MM.1S (cell line): ENCODE results near the gene RFX2.

Experiments used
- DNase-seq: peaks from one replicate; pipeline ENCODE4 v3.0.0-alpha.2; 2015
- H2AFZ ChIP-seq: fragments of 300-600 bp; sonication (generic); 2 replicates; pipeline ENCODE4 v1.6.0; 2016; ENCODE audit warnings: antibody characterized with exemption, low read length
- H3F3A ChIP-seq: fragments of 300-600 bp; sonication (generic); 2 replicates; pipeline ENCODE4 v1.6.1; 2016; ENCODE audit warnings: mild to moderate bottlenecking, antibody characterized with exemption, low read length, moderate library complexity, mixed read lengths; ENCODE audit not compliant: insufficient read depth
- H3K27ac ChIP-seq: fragments of 300-600 bp; sonication (generic); 2 replicates; pipeline ENCODE4 v1.5.1; 2016; ENCODE audit warnings: mild to moderate bottlenecking, low read length
- H3K27me3 ChIP-seq: fragments of 300-600 bp; sonication (generic); replicated peaks from 2 replicates; pipeline ENCODE4 v1.6.0; 2016; ENCODE audit warnings: low read length; ENCODE audit not compliant: insufficient read depth
- H3K36me3 ChIP-seq: fragments of 300-600 bp; sonication (generic); replicated peaks from 2 replicates; pipeline ENCODE4 v1.6.1; 2016; ENCODE audit warnings: mild to moderate bottlenecking, low read length, mixed read lengths; ENCODE audit not compliant: insufficient read depth
- H3K4me1 ChIP-seq: fragments of 300-600 bp; sonication (generic); 2 replicates; pipeline ENCODE4 v1.6.1; 2016; ENCODE audit warnings: low read length, mixed read lengths
- H3K4me2 ChIP-seq: fragments of 300-600 bp; sonication (generic); 2 replicates; pipeline ENCODE4 v1.6.0; 2016; ENCODE audit warnings: low read depth, low read length
- H3K4me3 ChIP-seq: fragments of 300-600 bp; sonication (generic); 2 replicates; pipeline ENCODE4 v1.5.1; 2016; ENCODE audit warnings: low read length, mixed read lengths
- H3K79me2 ChIP-seq: fragments of 300-600 bp; sonication (generic); 2 replicates; pipeline ENCODE4 v1.6.1; 2016; ENCODE audit warnings: mixed run types, low read length, mixed read lengths
- H3K9ac ChIP-seq: fragments of 300-600 bp; sonication (generic); 2 replicates; pipeline ENCODE4 v1.6.1; 2016; ENCODE audit warnings: low read length, mixed read lengths
- H3K9me2 ChIP-seq: fragments of 300-600 bp; sonication (generic); replicated peaks from 2 replicates; pipeline ENCODE4 v1.6.1; 2016; ENCODE audit warnings: mild to moderate bottlenecking, low read length, mixed read lengths; ENCODE audit not compliant: insufficient read depth
- H3K9me3 ChIP-seq: fragments of 300-600 bp; sonication (generic); replicated peaks from 2 replicates; pipeline ENCODE4 v1.6.1; 2016; ENCODE audit warnings: mild to moderate bottlenecking, low read length, mixed read lengths; ENCODE audit not compliant: insufficient read depth
- H4K20me1 ChIP-seq: fragments of 300-600 bp; sonication (generic); 2 replicates; pipeline ENCODE4 v1.6.1; 2016; ENCODE audit warnings: mild to moderate bottlenecking, low read length, moderate library complexity, mixed read lengths; ENCODE audit not compliant: insufficient read depth
- EZH2 ChIP-seq: fragments of 300-600 bp; sonication (generic); optimal IDR thresholded peaks from 2 replicates; pipeline ENCODE3; 2017; ENCODE audit warnings: low read depth, mild to moderate bottlenecking, antibody characterized with exemption, low read length, mixed read lengths
- EZH2phosphoT487 ChIP-seq: fragments of 300-600 bp; sonication (generic); IDR thresholded peaks from 2 replicates; pipeline ENCODE4 v1.6.1; 2018; ENCODE audit warnings: antibody characterized with exemption, low read length
- TF ChIP-seq, protein P1 (sequence below): fragments of 300-600 bp; sonication (generic); IDR thresholded peaks from 2 replicates; pipeline ENCODE4 v1.5.1; 2016; ENCODE audit warnings: antibody characterized with exemption, low read length, mixed read lengths

The RFX2 gene

DNA sequence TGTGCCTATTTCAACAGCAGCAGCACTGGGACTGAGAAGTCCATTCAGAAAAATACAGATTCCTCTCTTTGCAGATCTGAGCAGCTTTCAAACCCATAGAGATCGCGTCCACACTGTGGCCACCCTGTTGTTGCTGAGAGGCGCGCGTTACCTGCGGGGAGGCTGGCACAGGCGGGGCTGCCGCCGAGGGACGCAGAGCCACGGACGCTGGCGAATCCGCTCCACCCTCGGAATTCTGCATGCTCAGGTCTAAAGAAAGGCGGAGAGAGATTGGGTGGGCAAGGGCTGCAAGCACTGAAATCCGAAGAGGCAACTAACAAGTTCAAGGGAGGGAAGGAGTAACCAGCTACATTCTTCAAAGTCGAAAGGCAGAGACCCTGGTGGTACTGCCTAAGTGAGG lies 63.0 kb downstream of the RFX2 start:
- no peaks in the 10 kb centered on the region for H3K9me2 ChIP-seq
- DNase-seq = no peak
- H3K36me3 ChIP-seq = no peaks in the 10 kb centered on the region
- no peak for TF ChIP-seq EZH2phosphoT487
- TF ChIP-seq, protein P1, sequence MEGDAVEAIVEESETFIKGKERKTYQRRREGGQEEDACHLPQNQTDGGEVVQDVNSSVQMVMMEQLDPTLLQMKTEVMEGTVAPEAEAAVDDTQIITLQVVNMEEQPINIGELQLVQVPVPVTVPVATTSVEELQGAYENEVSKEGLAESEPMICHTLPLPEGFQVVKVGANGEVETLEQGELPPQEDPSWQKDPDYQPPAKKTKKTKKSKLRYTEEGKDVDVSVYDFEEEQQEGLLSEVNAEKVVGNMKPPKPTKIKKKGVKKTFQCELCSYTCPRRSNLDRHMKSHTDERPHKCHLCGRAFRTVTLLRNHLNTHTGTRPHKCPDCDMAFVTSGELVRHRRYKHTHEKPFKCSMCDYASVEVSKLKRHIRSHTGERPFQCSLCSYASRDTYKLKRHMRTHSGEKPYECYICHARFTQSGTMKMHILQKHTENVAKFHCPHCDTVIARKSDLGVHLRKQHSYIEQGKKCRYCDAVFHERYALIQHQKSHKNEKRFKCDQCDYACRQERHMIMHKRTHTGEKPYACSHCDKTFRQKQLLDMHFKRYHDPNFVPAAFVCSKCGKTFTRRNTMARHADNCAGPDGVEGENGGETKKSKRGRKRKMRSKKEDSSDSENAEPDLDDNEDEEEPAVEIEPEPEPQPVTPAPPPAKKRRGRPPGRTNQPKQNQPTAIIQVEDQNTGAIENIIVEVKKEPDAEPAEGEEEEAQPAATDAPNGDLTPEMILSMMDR = no peak
- H3K27me3 ChIP-seq = peaks cover 84% of the 10 kb centered on the region
- no peaks in the 10 kb centered on the region for H3F3A ChIP-seq
- H3K4me1 ChIP-seq = no peaks in the 10 kb centered on the region
- no peak overlapping the region for H3K4me2 ChIP-seq
- no peaks in the 10 kb centered on the region for H3K79me2 ChIP-seq
- no peak overlapping the region for H2AFZ ChIP-seq
- no peak overlapping the region for H3K9ac ChIP-seq
- H4K20me1 ChIP-seq = no peaks in the 10 kb centered on the region
- H3K27ac ChIP-seq = no peak overlapping the region
- H3K4me3 ChIP-seq = no peak overlapping the region
- H3K9me3 ChIP-seq = no peaks in the 10 kb centered on the region

DNA sequence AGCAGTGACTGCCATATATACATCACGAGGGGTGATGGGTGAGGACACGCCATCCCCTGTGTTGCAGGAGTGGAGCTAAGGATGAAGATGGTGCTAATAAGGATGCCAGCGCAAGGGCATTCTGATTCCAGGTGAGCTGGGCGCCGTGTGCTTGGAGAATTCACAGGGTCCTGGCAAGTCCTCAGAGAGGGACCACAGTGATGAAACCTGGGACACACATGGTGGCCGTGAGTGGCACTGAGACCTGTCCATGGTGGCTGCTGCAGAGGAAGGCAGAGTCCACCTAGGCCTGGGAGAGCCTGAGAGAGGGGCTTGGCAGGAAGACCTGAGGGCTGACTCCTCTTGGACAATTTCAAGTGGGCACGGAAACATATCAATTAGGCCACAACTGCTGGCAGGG lies 65.2 kb downstream of the RFX2 start:
- Histone ChIP-seq H3K79me2 (no peaks in the 10 kb centered on the region), H2AFZ (no peak overlapping the region)
- DNase-seq = no peak

DNA sequence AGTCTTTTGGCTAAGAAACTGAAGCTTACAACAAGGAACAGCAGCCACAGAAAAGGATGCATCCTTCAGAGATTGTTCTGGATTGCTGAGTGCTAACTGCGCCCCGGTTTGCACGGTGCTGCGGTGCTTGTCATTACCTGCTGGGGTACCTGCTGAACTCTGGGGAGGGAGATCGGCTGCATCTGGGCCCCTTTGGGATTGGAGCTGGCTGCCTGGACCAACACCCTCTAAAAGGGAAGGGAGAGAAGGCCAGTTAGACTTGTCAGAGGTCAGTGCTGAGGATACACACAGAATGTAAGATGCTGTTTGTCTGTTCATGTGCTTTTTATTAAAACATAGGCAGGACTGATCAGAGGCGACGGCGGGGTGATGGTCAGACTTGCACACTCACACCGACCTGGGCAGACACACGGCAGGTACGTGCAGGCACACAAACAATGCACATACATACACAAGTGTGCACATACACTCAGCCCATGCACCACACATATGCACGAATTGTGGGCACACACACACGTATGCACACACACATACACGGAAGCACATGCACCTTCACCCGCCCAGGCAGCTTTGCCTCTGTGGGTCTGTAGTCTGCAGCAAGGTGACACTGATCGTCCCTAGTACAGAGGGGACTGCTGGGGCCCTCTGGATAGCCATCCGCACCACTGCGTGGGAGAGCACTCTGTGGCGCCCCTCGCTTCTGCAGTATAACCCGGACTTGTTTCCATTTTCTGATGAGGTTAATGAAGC lies 66.1 kb downstream of the RFX2 start:
- no peak overlapping the region for H3K4me2 ChIP-seq
- TF ChIP-seq, protein P1 = no peak
- TF ChIP-seq EZH2 (no peak), EZH2phosphoT487 (no peak)
- DNase-seq = no peak

More for the DNA sequence above, 65.2 kb downstream of the RFX2 start:
- Histone ChIP-seq H3K9me2 (no peaks in the 10 kb centered on the region), H3K36me3 (no peaks in the 10 kb centered on the region), H3K27ac (no peak overlapping the region), H3K9ac (no peak overlapping the region), H3K4me2 (no peak overlapping the region), H4K20me1 (no peaks in the 10 kb centered on the region), H3K4me1 (no peaks in the 10 kb centered on the region), H3K27me3 (peaks cover 93% of the 10 kb centered on the region), H3K4me3 (no peak overlapping the region), H3F3A (no peaks in the 10 kb centered on the region), H3K9me3 (no peaks in the 10 kb centered on the region)
- TF ChIP-seq EZH2phosphoT487 = no peak
- TF ChIP-seq, protein P1 = no peak
- no peak for TF ChIP-seq EZH2

More for the DNA sequence above, 66.1 kb downstream of the RFX2 start:
- Histone ChIP-seq H3K79me2 (no peaks in the 10 kb centered on the region), H3K4me1 (no peaks in the 10 kb centered on the region), H3K36me3 (no peaks in the 10 kb centered on the region), H3K9me2 (no peaks in the 10 kb centered on the region), H3K9me3 (no peaks in the 10 kb centered on the region), H3K27ac (no peak overlapping the region), H3K27me3 (peaks cover 96% of the 10 kb centered on the region), H4K20me1 (no peaks in the 10 kb centered on the region), H3K9ac (no peak overlapping the region), H3F3A (no peaks in the 10 kb centered on the region), H3K4me3 (no peak overlapping the region), H2AFZ (no peak overlapping the region)
